COLO829 (cell line): Measurements from ENCODE around the gene SLC33A1.
A peak's percentile ranks its signal among the peaks of the same experiment; 100 is the strongest.
"Not testable (repeated sequence)": the region's sequence is repeated elsewhere in the genome, so short reads cannot be mapped to it uniquely, and the experiment has no call there.

ENCODE experiments used
- DNase-seq: peaks from one replicate; pipeline ENCODE4 v3.0.0; 2012; ENCODE audit warnings: low spot score

SLC33A1 gene

GRCh38 chr3:155854141-155854940, at the start of gene SLC33A1:
TSS of gene SLC33A1 (minus strand) at chr3:155854427. CDS start at chr3:155853997, 430 bp downstream.
- DNase-seq: peak; percentile 99

GRCh38 chr3:155895379-155895900, 41.2 kb upstream of the SLC33A1 start:
- DNase-seq: no peak

- no peak for DNase-seq
Measured at GRCh38 chr3:155891321-155891720, 37.1 kb upstream of the SLC33A1 start.

- no peak for DNase-seq
Measured at GRCh38 chr3:155890671-155891190, 36.5 kb upstream of the SLC33A1 start.

- no peak for DNase-seq
Measured at GRCh38 chr3:155889952-155890351, 35.7 kb upstream of the SLC33A1 start.

GRCh38 chr3:155889212-155889611, 35.0 kb upstream of the SLC33A1 start:
- no peak for DNase-seq

- DNase-seq: no peak
Measured at GRCh38 chr3:155886915-155887314, 32.7 kb upstream of the SLC33A1 start.

GRCh38 chr3:155886348-155886747, 32.1 kb upstream of the SLC33A1 start:
- DNase-seq: not testable (repeated sequence)

GRCh38 chr3:155885292-155885691, 31.1 kb upstream of the SLC33A1 start:
- DNase-seq: no peak

GRCh38 chr3:155884292-155884691, 30.1 kb upstream of the SLC33A1 start:
- DNase-seq: no peak

GRCh38 chr3:155880286-155880685, 26.1 kb upstream of the SLC33A1 start:
- no peak for DNase-seq

GRCh38 chr3:155876503-155876902, 22.3 kb upstream of the SLC33A1 start:
- no peak for DNase-seq

- DNase-seq: no peak
Measured at GRCh38 chr3:155876037-155876436, 21.8 kb upstream of the SLC33A1 start.

GRCh38 chr3:155872904-155873646, 18.8 kb upstream of the SLC33A1 start:
- no peak for DNase-seq

GRCh38 chr3:155871746-155872158, 17.5 kb upstream of the SLC33A1 start:
- no peak for DNase-seq

GRCh38 chr3:155870945-155871745, 16.9 kb upstream of the SLC33A1 start:
- DNase-seq: no peak

GRCh38 chr3:155870133-155870944, 16.1 kb upstream of the SLC33A1 start, which contains the start of gene GMPS:
TSS of gene GMPS (plus strand) at chr3:155870650. CDS start at chr3:155870871, 221 bp downstream.
- DNase-seq: peak; percentile 97

GRCh38 chr3:155869691-155870090, 15.5 kb upstream of the SLC33A1 start:
- no peak for DNase-seq

GRCh38 chr3:155863072-155863784, 9.0 kb upstream of the SLC33A1 start:
- DNase-seq: no peak

GRCh38 chr3:155862290-155862982, 8.2 kb upstream of the SLC33A1 start:
- not testable (repeated sequence) for DNase-seq
